ENCODE results near the gene CNTNAP5.

Gene CNTNAP5

GRCh38 chr2:124065636-124066035 is 40.5 kb downstream of the CNTNAP5 start:
- Histone ChIP-seq H3K27me3 (ENCODE audit: insufficient read depth, low read length) (no peaks in the 10 kb centered on the region), H3K27ac (ENCODE audit: low read length) (no peak overlapping the region), H3K36me3 (ENCODE audit: insufficient read depth, low read depth, low read length) (no peaks in the 10 kb centered on the region), H3K4me1 (ENCODE audit: insufficient read depth, low read length) (no peaks in the 10 kb centered on the region), H3K9me3 (ENCODE audit: insufficient read depth, low read depth, low read length) (no peaks in the 10 kb centered on the region), H3K4me3 (ENCODE audit: low read length) (no peak overlapping the region), H3K9ac (ENCODE audit: low read depth, low read length) (no peak overlapping the region)

GRCh38 chr2:124066776-124067175 is 41.7 kb downstream of the CNTNAP5 start:
- Histone ChIP-seq H3K4me3 (ENCODE audit: low read length) (no peak overlapping the region), H3K27ac (ENCODE audit: low read length) (no peak overlapping the region), H3K36me3 (ENCODE audit: insufficient read depth, low read depth, low read length) (no peaks in the 10 kb centered on the region), H3K27me3 (ENCODE audit: insufficient read depth, low read length) (no peaks in the 10 kb centered on the region), H3K9me3 (ENCODE audit: insufficient read depth, low read depth, low read length) (no peaks in the 10 kb centered on the region), H3K4me1 (ENCODE audit: insufficient read depth, low read length) (no peaks in the 10 kb centered on the region), H3K9ac (ENCODE audit: low read depth, low read length) (no peak overlapping the region)

GRCh38 chr2:124079045-124079444 is 54.0 kb downstream of the CNTNAP5 start:
- H3K4me3 ChIP-seq (ENCODE audit: low read length) = no peak overlapping the region
- H3K9me3 ChIP-seq (ENCODE audit: insufficient read depth, low read depth, low read length) = no peaks in the 10 kb centered on the region
- H3K4me1 ChIP-seq (ENCODE audit: insufficient read depth, low read length) = no peaks in the 10 kb centered on the region
- no peaks in the 10 kb centered on the region for H3K27me3 ChIP-seq (ENCODE audit: insufficient read depth, low read length)
- H3K9ac ChIP-seq (ENCODE audit: low read depth, low read length) = no peak overlapping the region
- H3K36me3 ChIP-seq (ENCODE audit: insufficient read depth, low read depth, low read length) = no peaks in the 10 kb centered on the region
- H3K27ac ChIP-seq (ENCODE audit: low read length) = no peak overlapping the region

- H3K4me1 ChIP-seq (ENCODE audit: insufficient read depth, low read length) = no peaks in the 10 kb centered on the region
- H3K4me3 ChIP-seq (ENCODE audit: low read length) = no peak overlapping the region
- no peaks in the 10 kb centered on the region for H3K9me3 ChIP-seq (ENCODE audit: insufficient read depth, low read depth, low read length)
- no peaks in the 10 kb centered on the region for H3K27me3 ChIP-seq (ENCODE audit: insufficient read depth, low read length)
- H3K9ac ChIP-seq (ENCODE audit: low read depth, low read length) = no peak overlapping the region
- no peak overlapping the region for H3K27ac ChIP-seq (ENCODE audit: low read length)
- H3K36me3 ChIP-seq (ENCODE audit: insufficient read depth, low read depth, low read length) = no peaks in the 10 kb centered on the region
Measured at GRCh38 chr2:124080281-124081153, 55.4 kb downstream of the CNTNAP5 start.

- no peaks in the 10 kb centered on the region for H3K36me3 ChIP-seq (ENCODE audit: insufficient read depth, low read depth, low read length)
- H3K9me3 ChIP-seq (ENCODE audit: insufficient read depth, low read depth, low read length) = no peaks in the 10 kb centered on the region
- H3K4me1 ChIP-seq (ENCODE audit: insufficient read depth, low read length) = no peaks in the 10 kb centered on the region
- no peak overlapping the region for H3K9ac ChIP-seq (ENCODE audit: low read depth, low read length)
- H3K27ac ChIP-seq (ENCODE audit: low read length) = no peak overlapping the region
- no peak overlapping the region for H3K4me3 ChIP-seq (ENCODE audit: low read length)
- H3K27me3 ChIP-seq (ENCODE audit: insufficient read depth, low read length) = no peaks in the 10 kb centered on the region
Measured at GRCh38 chr2:124081154-124081716, 56.1 kb downstream of the CNTNAP5 start.

- H3K4me1 ChIP-seq (ENCODE audit: insufficient read depth, low read length) = no peaks in the 10 kb centered on the region
Measured at GRCh38 chr2:124088616-124089015, 63.5 kb downstream of the CNTNAP5 start.

GRCh38 chr2:124091721-124092120 is 66.6 kb downstream of the CNTNAP5 start:
- no peaks in the 10 kb centered on the region for H3K36me3 ChIP-seq (ENCODE audit: insufficient read depth, low read depth, low read length)
- H3K4me3 ChIP-seq (ENCODE audit: low read length) = no peak overlapping the region
- no peak overlapping the region for H3K27ac ChIP-seq (ENCODE audit: low read length)
- H3K9me3 ChIP-seq (ENCODE audit: insufficient read depth, low read depth, low read length) = no peaks in the 10 kb centered on the region
- H3K4me1 ChIP-seq (ENCODE audit: insufficient read depth, low read length) = no peaks in the 10 kb centered on the region
- H3K9ac ChIP-seq (ENCODE audit: low read depth, low read length) = no peak overlapping the region
- no peaks in the 10 kb centered on the region for H3K27me3 ChIP-seq (ENCODE audit: insufficient read depth, low read length)

More at GRCh38 chr2:124088616-124089015, 63.5 kb downstream of the CNTNAP5 start:
- no peaks in the 10 kb centered on the region for H3K27me3 ChIP-seq (ENCODE audit: insufficient read depth, low read length)
- no peak overlapping the region for H3K4me3 ChIP-seq (ENCODE audit: low read length)
- no peaks in the 10 kb centered on the region for H3K9me3 ChIP-seq (ENCODE audit: insufficient read depth, low read depth, low read length)
- H3K9ac ChIP-seq (ENCODE audit: low read depth, low read length) = no peak overlapping the region
- no peaks in the 10 kb centered on the region for H3K36me3 ChIP-seq (ENCODE audit: insufficient read depth, low read depth, low read length)
- H3K27ac ChIP-seq (ENCODE audit: low read length) = no peak overlapping the region

- no peak overlapping the region for H3K27ac ChIP-seq (ENCODE audit: low read length)
- H3K9me3 ChIP-seq (ENCODE audit: insufficient read depth, low read depth, low read length) = no peaks in the 10 kb centered on the region
- no peak overlapping the region for H3K4me3 ChIP-seq (ENCODE audit: low read length)
- no peaks in the 10 kb centered on the region for H3K36me3 ChIP-seq (ENCODE audit: insufficient read depth, low read depth, low read length)
- H3K9ac ChIP-seq (ENCODE audit: low read depth, low read length) = no peak overlapping the region
- H3K27me3 ChIP-seq (ENCODE audit: insufficient read depth, low read length) = no peaks in the 10 kb centered on the region
- no peaks in the 10 kb centered on the region for H3K4me1 ChIP-seq (ENCODE audit: insufficient read depth, low read length)
Measured at GRCh38 chr2:124092651-124093050, 67.6 kb downstream of the CNTNAP5 start.

- Histone ChIP-seq H3K27me3 (ENCODE audit: insufficient read depth, low read length) (no peaks in the 10 kb centered on the region), H3K9me3 (ENCODE audit: insufficient read depth, low read depth, low read length) (no peaks in the 10 kb centered on the region), H3K36me3 (ENCODE audit: insufficient read depth, low read depth, low read length) (no peaks in the 10 kb centered on the region), H3K9ac (ENCODE audit: low read depth, low read length) (no peak overlapping the region), H3K27ac (ENCODE audit: low read length) (no peak overlapping the region), H3K4me3 (ENCODE audit: low read length) (no peak overlapping the region), H3K4me1 (ENCODE audit: insufficient read depth, low read length) (0 out of 2 replicates have a peak, but pooled peaks cover 3% of the 10 kb centered on the region)
Measured at GRCh38 chr2:124104914-124105313, 79.8 kb downstream of the CNTNAP5 start.

GRCh38 chr2:124112206-124112605 is 87.1 kb downstream of the CNTNAP5 start:
- Histone ChIP-seq H3K27ac (ENCODE audit: low read length) (no peak overlapping the region), H3K9ac (ENCODE audit: low read depth, low read length) (no peak overlapping the region), H3K27me3 (ENCODE audit: insufficient read depth, low read length) (no peaks in the 10 kb centered on the region), H3K4me1 (ENCODE audit: insufficient read depth, low read length) (peaks cover 21% of the 10 kb centered on the region), H3K4me3 (ENCODE audit: low read length) (no peak overlapping the region), H3K9me3 (ENCODE audit: insufficient read depth, low read depth, low read length) (no peaks in the 10 kb centered on the region), H3K36me3 (ENCODE audit: insufficient read depth, low read depth, low read length) (no peaks in the 10 kb centered on the region)

- Histone ChIP-seq H3K4me3 (ENCODE audit: low read length) (no peak overlapping the region), H3K36me3 (ENCODE audit: insufficient read depth, low read depth, low read length) (no peaks in the 10 kb centered on the region), H3K27me3 (ENCODE audit: insufficient read depth, low read length) (no peaks in the 10 kb centered on the region), H3K9ac (ENCODE audit: low read depth, low read length) (no peak overlapping the region), H3K27ac (ENCODE audit: low read length) (no peak overlapping the region), H3K4me1 (ENCODE audit: insufficient read depth, low read length) (peaks cover 21% of the 10 kb centered on the region), H3K9me3 (ENCODE audit: insufficient read depth, low read depth, low read length) (no peaks in the 10 kb centered on the region)
Measured at GRCh38 chr2:124112966-124113365, 87.9 kb downstream of the CNTNAP5 start.

GRCh38 chr2:124120246-124120645 is 95.2 kb downstream of the CNTNAP5 start:
- no peaks in the 10 kb centered on the region for H3K4me1 ChIP-seq (ENCODE audit: insufficient read depth, low read length)
- no peaks in the 10 kb centered on the region for H3K27me3 ChIP-seq (ENCODE audit: insufficient read depth, low read length)

More at GRCh38 chr2:124120246-124120645, 95.2 kb downstream of the CNTNAP5 start:
- H3K4me3 ChIP-seq (ENCODE audit: low read length) = no peak overlapping the region
- peaks cover 6% of the 10 kb centered on the region for H3K9me3 ChIP-seq (ENCODE audit: insufficient read depth, low read depth, low read length)
- H3K36me3 ChIP-seq (ENCODE audit: insufficient read depth, low read depth, low read length) = no peaks in the 10 kb centered on the region
- H3K9ac ChIP-seq (ENCODE audit: low read depth, low read length) = no peak overlapping the region
- no peak overlapping the region for H3K27ac ChIP-seq (ENCODE audit: low read length)

Measured in iPS-20b (cell line).